CD1c-positive myeloid dendritic cell (primary cell): ENCODE measurements around the gene TAMALIN.

Source experiments
- DNase-seq: peaks from one replicate; pipeline ENCODE4 v3.0.0-alpha.2; 2016; ENCODE audit errors: extremely low spot score

Gene TAMALIN

DNA sequence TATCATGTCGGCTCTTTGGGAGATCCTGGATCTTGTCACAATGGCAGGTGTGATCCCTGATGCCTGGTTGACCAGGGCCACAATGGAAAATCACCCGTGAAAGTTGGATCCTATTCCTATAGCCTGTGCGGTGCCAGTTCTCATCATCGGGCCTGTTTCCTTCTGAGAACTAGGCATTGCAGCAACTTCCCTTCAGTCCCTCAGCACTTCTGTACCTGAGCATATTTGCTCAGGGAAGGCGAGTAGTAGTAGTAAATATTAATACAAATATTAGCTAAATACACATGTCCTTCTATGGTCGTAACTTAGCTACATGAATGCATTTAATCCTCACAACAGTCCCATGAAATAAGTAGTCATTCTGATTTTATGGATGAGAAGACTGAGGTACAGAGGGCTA, 22.1 kb upstream of the TAMALIN start:
- no peak for DNase-seq

DNA sequence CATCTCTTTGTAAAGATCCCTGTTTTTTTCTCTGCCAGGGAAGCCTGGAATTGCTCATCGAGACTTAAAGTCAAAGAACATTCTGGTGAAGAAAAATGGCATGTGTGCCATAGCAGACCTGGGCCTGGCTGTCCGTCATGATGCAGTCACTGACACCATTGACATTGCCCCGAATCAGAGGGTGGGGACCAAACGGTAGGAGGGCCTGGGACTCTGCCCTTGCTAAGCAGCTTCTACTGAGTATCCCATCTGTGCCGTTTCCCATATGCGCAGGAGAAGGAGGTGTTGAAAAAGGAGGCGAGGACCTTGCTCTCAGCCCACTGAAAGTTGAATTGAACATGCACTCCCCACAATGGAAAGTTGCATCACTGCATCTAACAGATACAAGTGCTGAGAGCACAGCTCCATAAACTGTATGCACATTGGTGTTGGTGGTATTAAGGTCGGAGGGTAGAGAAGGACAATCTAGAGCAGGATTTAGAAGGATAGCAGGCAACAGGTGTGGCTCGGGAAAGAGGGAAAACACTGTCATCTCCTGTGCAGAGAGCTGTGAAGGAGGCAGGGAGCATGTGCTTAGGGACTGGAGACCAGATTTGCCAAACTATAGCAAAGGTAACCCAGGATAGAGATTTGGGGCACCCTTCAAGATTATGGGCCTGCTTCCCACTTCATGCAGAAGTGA, 21.5 kb upstream of the TAMALIN start:
- DNase-seq, result no peak

DNA sequence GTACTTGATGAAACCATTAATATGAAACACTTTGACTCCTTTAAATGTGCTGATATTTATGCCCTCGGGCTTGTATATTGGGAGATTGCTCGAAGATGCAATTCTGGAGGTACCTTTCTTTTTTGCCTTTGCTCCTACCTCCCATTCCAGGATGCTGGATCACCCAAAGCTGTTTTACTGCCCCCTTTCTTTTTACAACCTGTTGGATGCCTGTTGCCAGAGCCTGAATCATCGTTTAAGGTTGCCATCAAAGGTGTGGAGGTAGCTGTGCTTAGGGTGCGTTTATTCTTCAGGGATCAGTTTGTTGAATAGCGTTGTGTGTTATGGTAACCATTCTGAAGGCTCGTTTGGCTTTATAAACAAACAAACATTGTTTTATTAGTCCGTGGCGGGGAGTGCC, 19.9 kb upstream of the TAMALIN start:
- no peak for DNase-seq

DNA sequence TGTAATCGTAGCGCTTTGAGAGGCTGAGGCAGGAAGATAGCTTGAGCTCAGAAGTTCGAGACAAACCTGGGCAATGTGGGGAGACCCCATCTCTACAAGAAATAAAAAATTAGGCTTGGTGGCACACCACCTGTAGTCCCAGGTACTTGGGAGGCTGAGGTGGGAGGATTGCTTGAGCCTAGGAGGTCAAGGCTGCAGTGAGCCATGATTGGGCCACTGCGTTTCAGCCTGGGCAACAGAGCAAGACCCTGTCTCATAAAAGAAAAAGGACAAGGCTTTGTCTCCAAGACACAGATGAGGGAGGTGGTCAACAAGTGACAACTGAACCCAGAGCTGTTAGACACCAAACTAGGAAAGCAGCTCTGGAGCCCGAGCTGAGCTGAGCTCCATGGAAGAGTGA, 14.5 kb upstream of the TAMALIN start:
- DNase-seq, result no peak

DNA sequence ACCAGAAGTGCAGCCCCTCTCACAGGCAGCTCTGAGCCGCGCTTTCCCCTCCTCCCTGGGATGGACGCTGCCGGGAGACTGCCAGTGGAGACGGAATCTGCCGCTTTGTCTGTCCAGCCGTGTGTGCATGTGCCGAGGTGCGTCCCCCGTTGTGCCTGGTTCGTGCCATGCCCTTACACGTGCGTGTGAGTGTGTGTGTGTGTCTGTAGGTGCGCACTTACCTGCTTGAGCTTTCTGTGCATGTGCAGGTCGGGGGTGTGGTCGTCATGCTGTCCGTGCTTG, 12.3 kb upstream of the TAMALIN start:
- no peak for DNase-seq

DNA sequence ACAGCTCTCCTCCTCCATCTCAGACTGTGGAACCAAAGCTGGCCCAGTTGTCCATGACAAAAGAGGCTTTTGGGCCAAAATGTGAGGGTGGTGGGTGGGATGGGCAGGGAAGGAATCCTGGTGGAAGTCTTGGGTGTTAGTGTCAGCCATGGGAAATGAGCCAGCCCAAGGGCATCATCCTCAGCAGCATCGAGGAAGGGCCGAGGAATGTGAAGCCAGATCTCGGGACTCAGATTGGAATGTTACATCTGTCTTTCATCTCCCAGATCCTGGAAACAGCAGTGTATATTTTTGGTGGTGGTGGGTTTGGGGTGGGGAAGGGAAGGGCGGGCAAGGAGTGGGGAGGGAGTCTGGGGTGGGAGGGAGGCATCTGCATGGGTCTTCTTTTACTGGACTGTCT, 11.8 kb upstream of the TAMALIN start:
- no peak for DNase-seq

DNA sequence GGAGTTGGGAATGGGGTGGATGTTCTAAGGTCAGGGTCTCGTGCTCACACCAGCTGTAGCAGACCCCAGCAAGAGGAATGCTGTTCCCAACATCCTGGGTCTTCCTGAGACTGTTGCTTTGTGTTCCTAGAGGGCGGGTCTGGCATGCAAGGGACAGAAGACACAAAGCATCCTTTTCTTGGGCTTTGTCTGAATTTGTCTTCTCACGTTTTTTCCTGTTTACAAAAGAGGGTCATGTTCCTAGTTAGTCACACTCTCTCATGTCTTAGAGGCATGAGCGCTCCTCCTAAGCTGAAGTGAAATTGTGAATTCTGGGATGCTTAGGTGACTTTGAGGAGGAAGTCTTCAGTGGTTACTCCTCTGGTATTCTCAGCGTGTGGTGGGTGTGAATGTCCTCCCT, 9.6 kb upstream of the TAMALIN start:
- no peak for DNase-seq

DNA sequence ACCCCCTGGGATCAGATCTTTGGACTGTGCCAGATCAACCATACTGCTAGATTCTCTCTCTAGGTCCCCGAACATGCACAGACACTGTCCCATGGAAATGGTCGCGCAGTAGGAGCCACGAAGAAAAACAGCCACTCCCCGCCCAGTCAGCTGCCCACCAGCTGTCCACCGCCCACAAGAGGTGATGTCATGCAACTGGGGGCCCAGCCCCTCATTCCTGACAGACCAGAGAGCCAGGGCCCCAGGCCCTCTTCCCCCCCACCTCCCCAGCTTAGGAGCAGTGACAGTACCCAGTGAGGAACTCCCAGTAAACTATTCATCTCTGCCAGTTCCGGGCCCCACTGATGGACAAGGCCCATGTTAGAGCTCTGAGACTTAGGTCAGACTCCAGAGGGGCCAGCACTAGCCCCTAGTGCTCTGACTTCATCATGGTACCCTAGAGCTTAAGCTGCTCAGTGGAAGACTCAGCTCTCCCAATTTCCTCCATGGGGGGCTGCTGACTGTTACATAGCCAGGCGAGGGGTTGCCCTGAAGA, 3.7 kb upstream of the TAMALIN start:
- no peak for DNase-seq

DNA sequence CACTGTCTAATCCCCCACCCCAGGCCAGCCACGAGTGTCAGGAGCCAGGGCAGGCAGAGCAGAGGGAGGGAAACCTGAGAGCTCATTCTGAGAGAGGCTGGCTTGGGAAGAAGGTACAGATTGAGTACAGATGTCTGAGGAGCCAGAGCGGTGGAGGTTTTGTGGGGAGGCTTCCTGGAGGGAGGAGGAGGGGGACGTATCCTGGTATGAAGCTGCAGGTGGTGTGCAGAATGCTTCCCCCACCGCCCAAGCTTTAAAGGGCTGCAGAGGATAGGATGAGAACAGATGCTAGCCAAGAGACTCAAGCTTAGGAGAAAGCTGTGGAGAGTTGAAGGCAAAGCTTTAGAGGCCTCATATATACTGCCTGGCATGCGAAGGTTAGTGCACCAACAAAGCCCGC, 3.2 kb upstream of the TAMALIN start:
- no peak for DNase-seq

DNA sequence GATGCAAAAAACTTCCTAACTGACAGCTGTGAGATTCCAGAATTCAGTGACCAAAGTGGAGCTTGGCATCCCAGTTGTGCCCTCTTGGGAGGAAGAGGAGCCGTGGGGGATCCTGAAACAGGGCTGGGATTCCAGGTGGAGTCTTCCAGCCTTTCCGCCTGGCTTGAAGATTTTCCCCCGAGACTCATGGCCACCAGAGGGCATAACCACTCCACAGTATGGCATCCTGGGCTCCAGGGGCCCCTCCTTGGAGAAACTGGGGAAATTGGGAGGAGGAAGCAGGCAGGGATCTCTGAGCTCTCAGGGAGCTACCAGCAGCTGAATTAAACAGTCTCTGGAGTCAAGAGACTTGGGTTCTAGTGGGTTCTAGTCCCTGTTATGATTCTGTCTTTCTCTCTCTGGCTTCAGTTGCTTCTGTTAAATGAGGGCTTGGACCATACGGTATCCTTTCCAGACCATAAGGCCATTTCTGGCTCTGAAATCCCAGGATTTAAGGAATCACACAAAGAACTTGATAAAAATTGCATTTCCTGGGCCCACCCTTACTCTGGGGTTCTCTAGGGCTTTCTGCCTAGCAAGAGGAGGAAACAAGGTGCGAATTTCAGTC, 2.6 kb upstream of the TAMALIN start:
- peak; percentile 59 for DNase-seq

DNA sequence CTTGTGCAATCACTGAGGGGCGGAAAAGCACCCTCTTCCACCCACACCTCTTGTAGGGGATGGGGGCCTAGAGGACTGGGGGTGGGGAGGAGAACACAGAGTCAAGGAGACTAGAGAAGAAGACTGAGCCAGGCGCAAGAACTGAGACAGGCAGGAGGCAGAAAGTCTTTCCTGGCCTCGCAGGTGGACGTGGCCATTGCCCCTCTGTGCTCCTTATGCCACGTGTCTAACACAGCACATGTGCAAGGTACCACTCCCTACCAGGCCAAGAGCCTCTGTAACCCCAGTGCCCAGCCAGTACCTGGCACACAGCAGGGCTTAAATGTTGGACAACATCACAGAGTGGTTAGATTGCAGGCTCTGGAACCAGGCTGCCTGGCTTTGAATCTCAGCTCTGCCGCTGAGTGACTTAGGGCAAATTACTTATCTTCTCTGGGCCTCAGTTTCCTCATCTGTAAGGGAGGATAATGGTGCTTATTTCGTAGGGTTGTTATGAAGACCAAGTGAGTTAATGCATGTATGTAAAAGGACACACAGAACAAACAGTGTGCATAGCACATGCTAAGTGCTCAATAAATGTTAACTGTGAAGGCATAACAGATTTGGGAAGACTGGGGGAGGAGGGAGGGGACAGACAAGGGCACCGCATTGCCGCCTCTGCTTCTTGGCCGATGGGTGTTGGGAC, 1.4 kb upstream of the TAMALIN start:
- no peak for DNase-seq

DNA sequence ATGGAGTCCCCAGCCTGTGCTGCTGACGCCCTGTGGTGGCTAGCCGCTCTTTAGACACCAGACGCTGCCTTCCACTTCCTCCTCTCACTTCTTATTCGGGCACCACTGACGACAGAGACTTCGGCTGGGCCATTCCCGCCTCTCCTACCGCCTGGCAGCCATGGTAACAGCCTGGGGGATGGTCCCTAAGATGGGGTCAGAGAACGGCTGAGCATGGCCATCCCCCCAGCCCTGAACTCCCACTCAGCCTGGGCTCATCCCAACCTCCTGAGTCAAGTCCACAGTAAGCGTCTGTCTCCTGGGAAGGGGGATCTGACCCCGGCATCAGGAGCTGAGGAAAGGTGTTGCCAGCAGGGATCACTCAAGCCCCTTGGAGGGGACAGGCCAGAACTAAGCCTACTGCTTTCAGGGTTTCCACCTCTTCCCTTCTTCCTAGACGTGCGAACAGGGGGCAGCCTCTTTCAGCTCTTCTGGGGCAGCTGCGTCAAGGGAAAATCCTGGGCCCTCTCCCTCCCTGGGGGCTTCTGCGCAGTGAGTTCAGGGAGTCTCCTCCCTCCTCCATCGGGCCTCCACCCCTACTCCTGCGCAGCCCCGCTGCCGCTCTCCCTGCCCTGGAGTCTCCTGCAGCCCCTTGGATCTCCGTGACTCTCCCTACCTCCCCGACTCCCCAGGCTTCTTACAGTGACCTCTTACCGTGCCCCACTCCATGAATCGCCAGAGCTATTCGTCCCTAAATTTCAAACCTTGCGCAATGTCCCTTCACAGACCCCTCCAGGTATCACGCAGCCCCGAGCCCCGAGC, 643 bp upstream of the TAMALIN start:
- peak; percentile 92 for DNase-seq

DNA sequence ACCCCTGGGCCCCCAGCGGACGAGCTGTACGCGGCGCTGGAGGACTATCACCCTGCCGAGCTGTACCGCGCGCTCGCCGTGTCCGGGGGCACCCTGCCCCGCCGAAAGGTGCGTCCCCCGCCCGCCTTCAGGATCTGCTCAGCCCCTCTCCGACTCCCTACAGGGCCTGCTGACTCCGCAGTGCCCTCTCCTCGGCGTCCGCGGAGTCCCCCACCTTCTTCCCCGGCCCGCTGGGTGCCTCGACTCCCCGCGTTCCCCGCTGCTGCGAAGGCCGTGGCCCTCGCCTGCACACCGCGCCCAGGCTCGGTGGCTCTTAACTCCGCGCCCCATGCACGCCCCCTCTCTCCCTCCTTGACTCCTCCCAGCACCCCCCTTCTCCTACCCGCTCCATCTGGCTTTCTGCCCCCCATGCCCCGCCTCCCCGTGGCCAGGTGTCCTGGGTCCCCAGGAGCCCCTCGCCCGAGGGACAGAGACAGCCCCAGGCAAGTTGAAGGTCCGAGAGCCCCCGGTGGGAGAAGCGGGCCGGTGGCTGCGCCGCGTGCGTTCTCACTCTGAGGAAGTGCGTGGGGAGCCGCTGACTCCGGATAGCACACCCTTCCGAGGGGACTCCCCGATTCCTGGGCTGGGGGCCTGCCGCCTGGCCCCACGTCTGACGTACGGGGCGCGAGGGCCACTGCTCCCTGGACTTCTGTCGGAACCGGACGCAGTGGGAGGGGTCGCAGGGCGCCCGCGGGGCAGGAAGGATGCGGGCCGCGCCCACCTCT, 594 bp downstream of the TAMALIN start:
- DNase-seq, result peak; percentile 74

DNA sequence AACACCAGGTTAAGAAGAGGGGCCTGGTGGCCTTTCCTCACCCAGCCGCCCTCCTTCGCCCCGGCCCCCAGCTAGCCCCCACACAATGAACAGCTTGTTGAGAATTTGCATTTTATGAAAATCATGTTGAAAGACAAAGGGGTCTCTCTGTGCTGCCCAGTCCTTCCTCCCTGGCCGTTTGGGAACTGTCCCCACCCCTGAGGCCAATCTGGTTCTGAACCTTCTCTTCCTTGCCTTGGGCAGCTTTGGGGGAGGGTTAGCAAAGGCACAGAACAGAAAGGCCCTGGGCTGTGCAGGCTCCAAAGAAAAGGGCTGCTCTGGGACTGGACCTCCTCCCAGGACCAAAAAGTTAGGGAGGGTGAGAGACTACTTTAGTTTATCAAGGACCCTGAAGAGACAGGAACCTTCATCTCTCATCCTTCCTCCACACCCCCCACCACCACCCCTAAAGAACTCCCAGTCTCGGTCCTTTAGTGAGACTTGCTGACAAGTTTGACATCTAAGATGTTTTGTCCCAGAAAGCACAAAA, 1.3 kb downstream of the TAMALIN start:
- DNase-seq, result no peak

DNA sequence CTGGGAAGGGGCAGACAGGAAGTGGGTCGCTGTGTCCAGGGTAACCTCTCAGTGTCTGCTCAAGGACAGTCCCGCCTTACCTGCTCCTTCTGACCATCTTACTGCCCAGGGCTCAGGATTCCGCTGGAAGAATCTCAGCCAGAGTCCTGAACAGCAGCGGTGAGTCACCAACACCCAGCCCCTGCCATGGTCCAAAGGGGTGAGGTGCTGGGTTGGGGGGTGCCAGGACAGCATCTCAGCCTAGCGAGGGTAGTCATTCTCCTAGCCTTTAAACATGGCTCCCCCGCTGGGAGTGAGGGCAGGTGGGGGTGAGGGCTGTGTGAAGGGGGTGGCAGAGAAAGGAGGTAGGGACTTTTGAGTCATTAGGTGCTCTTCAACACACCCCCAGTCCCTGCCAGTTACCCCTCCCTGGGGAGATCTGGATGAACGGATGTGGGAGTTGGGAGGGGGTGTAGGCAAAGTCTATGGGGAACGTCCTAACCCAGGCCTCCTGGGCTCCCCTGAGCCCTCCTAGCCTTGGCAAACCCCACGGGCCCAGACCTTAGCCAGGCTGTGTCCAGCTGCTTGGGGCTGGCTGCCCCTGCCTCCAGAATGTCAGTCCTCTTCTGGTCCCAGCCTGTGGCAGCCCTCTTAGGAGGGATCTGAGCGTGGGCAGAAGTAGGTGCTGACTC, 2.5 kb downstream of the TAMALIN start:
- DNase-seq, result no peak

DNA sequence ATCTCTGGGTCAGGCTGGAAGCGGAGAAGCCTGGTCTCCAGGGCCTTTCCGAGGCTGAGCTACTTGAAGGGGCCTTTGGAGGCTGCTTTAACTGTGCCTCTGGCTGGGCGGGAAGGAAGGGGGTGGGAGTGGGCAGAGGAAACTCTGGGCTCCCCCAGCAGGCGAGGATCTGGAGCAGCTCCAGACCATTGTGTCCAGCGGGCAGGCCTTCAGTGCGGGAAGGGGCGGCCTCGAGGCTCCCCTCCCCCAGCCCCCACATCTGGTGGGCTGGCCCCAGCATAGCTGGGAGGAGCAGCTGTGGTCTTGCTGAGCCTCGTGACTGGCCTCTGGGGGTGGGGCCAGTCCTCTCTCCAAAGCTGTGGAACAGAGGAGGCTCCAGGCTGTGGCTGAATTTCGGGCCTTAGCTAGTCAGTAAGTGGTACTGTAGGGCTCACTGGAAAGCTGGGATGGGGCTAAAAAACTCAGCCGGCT, 3.4 kb downstream of the TAMALIN start:
- DNase-seq, result no peak

DNA sequence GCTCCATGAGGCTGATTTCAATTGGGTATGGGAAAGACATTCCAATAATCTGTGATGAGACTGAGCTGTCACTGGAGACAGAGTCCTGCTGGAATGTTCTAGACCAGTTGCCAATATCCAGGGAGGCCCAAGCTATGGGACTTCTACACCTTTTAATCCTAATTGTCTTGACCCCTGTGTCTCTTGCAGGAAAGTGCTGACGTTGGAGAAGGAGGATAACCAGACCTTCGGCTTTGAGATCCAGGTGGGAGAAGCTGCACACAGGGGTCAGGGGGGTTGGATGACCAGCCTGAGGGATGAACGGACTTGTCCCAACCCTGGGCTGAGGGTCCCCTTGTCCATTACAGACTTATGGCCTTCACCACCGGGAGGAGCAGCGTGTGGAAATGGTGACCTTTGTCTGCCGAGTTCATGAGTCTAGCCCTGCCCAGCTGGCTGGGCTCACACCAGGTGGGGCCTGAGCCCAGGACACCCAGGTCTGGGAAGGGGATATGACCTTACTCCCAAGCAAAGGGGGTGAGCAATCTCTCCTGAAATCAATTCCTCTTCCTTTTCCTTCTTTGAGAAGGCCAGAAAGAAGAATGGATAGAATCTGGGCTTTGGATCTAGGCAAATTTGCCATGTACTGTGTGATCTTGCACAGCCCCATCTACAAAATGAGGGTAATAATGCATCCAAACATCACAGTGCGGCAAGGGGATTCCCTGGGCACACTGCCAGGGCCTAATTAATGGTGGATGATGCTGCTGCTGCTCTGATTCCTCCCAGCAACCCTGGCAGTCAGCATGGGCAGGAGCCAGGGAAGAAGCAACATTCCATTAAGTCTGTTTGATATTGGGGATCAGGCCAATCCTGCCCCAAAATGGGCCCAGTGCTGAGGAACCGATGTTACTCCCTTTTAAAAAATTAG, 4.2 kb downstream of the TAMALIN start:
- no peak for DNase-seq

DNA sequence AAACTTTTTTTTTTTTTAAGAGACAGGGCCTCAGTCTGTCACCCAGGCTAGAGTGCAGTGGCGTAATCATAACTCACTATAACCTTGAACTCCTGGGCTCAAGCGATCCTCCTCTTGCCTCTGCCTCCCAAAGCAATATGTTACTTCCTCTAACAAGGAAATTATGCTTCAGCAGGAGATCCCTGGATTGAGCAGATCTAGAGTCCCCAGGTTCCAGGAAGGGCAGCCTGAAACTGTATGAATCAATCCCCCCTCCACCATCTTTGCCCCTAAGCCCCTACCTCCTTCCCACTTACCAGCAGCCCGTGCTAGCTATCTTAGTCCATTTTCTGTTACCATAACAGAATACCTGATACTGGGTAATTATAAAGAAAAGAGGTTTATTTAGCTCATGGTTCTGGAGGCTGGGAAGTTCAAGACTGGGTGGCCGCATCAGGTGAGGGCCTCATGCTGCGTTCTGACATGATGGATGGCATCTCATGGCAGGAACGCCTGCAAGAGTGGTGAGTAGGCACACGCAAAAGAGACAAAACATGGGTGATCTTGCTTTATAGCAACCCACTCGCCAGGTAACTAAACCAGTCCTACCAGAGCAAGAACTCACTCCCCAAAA, 5.0 kb downstream of the TAMALIN start:
- no peak for DNase-seq

DNA sequence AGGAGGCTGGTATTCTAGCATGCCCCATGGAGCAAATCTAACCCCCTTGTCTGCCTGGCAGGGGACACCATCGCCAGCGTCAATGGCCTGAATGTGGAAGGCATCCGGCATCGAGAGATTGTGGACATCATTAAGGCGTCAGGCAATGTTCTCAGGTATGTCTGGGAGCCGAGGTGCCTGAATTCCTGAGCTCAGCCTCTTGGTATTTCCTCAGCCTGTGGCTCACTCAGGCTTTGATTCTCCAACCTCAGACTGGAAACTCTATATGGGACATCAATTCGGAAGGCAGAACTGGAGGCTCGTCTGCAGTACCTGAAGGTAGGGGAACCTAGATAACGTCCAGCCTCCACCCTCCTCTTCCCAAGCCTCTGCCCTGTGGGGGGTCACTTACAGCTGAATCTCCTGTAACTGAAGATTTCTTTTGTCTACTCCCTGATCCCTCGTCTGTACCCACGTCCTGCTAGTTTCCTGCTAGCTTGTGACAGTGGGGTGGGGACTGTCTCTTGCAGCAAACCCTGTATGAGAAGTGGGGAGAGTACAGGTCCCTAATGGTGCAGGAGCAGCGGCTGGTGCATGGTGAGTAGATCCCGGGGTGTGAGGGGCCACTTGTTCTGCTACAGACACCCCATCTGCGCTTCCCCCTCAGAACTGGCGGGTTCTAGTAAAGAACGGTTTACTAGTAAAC, 7.0 kb downstream of the TAMALIN start:
- no peak for DNase-seq
